ENCODE measurements around the gene CDC42EP3.

Gene CDC42EP3

GRCh38 chr2:37656512-37657423 is 14.7 kb downstream of the CDC42EP3 start:
- peak; percentile 24 for DNase-seq (ENCODE audit: low spot score)

- DNase-seq (ENCODE audit: low spot score) = peak; percentile 87
These were observed 16.3 kb downstream of the CDC42EP3 start for GRCh38 chr2:37654932-37655841.

- no peak for DNase-seq (ENCODE audit: low spot score)
These were observed 17.0 kb downstream of the CDC42EP3 start for GRCh38 chr2:37654419-37654818.

DNA sequence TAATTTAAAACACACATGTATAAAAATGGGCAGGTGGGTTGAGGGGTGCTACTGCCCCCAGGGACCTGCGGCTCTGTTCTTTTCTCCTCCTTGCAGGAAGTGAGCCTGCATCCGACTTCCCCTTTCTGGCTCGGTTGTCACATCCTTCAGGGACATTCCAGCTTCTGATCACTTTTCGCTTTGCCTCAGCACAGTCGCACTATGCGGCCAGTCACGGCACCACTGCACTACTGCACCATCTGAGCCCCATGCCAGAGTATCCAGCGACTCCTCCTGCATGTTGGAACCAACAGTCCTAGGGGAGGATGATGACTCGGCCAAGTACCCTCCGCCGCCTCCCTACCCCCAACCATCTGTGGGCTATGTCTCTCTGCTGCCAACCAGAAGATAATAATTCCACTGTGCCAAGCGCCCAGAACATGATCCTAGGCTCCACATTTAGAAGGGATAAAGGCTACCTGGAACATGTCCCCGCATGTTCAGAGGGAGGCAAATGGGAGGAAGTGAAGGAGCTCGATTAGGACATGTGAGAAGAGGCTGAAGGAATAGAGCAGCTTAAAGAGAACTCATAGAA is 17.6 kb downstream of the CDC42EP3 start:
- DNase-seq (ENCODE audit: low spot score) = peak; percentile 71

DNA sequence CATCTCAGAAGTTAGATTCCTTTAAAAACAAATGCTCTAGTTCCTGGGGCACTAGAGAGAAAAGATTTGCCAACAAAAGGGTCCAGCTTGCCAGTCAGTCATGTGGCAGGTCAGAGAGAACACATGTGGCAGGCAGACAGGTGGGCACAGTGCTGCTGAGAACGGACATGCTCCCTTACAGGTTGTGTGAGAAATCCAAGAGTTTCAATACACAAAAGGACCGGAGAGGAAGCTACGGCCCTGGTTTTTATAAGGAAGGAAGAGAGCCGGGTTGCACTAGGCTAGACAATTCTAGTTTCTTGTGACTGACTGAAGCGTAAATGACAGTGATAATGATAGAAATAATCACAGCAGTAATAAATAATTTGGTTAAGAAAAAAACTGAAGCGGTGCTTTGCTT is 18.3 kb downstream of the CDC42EP3 start:
- peak; percentile 44 for DNase-seq (ENCODE audit: low spot score)

DNA sequence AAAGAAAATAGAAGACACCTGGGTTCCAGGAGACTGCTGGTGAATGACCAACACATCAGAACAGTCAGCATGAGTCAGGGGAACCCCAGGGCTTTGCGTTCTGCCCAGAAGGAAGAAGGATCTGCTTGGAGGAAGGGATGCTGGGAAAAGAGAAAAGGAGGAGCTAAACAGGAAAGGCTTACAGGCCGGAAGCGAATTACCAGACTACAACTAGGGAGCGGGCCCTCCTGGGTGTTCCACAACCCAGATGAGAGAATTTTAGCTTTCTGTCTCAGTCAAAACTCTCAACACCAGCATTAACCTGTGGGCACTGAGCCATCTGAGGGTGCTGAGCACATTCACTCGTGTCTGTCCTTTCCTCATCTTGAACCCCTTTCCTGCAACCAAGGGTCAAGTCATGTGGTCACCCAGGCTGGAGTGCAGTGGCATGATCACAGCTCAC is 19.2 kb downstream of the CDC42EP3 start:
- no peak for DNase-seq (ENCODE audit: low spot score)

DNA sequence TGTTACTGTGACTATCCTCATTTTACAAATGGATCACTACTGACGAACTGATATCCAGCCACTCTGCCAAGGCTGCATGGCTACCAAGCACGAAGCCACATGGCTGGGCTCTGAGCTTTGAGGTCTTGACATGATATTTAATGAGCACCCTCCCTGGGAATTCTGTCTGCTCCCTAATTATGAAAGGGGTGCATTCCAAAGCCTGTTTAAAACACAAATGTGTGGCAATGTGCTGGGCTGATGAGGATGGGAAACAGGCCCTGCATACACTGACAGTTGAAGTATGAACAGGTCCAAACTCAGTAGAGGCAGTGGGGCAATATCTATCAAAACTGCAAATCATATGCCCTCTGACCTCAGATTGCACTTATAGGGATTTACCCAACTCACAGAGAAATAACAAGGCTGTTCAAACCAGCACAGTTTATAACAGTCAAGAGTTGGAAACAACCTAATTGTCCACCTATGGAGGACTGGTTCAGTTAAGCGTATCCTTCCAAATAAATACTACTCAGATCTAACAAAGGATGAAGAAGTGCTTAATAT is 20.8 kb downstream of the CDC42EP3 start:
- no peak for DNase-seq (ENCODE audit: low spot score)

GRCh38 chr2:37649518-37649917 is 21.9 kb downstream of the CDC42EP3 start:
- DNase-seq (ENCODE audit: low spot score) = no peak

- no peak for DNase-seq (ENCODE audit: low spot score)
These were observed 23.0 kb downstream of the CDC42EP3 start for GRCh38 chr2:37648331-37649011.

DNA sequence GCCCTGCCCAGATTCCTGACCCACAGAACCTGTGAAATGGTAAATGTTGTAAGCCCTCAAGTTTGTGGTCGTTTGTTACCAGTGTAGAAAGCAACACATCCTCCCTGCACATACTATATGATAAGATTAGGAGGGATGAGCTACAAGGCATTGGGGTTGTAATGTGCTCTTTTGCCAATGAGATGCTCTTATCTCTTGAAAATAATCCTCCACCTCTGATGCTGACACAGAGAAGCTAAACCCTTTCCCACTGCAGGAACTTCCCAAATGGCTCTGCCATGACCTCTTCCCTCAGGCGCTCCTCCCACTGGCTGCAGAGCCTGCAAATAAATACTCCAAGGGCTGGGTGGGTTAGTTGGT is 23.5 kb downstream of the CDC42EP3 start:
- no peak for DNase-seq (ENCODE audit: low spot score)

GRCh38 chr2:37645836-37646235 is 25.6 kb downstream of the CDC42EP3 start:
- DNase-seq (ENCODE audit: low spot score) = no peak

- no peak for DNase-seq (ENCODE audit: low spot score)
These were observed 26.1 kb downstream of the CDC42EP3 start for GRCh38 chr2:37645362-37645761.

GRCh38 chr2:37644191-37644590 is 27.3 kb downstream of the CDC42EP3 start:
- no peak for DNase-seq (ENCODE audit: low spot score)

- DNase-seq (ENCODE audit: low spot score) = no peak
These were observed 27.7 kb downstream of the CDC42EP3 start for GRCh38 chr2:37643730-37644078.

DNA sequence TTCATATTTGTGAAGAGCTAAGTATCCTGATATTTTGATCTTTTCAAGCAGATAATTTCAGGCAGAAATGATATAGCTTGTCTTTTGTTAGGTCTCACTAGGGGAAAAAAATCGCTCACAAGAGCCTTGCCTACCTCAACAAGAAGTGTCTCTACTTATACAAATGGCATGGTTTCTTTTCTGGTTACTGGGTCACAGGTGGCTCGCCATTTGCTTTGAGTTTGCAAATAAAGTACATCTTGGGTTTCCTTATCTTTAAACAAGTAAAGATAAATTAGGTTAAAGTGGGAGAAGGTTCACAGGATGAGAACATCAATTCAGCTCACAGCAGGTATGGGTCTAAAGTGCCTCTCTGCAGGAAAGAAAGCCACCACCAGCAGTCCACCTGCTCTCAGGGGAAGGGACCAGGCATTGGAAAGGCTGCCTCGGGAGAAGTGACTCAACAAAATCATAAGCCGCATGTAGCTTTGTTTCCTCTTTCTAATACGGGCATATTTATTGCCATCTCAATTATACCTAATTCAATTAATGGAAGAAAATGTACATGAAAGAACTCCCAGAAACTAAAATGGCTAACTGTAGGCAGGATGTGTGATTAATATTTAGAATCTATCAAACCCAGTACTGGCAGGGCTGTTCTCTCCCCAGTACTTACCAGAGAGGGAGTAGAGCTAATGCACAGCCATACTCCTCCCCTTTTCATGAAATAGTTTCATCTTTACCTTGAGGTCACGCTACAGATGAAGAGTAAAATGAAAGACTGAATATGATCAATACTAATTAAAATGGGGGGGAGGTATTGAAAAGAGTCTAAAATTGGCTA is 28.3 kb downstream of the CDC42EP3 start:
- DNase-seq (ENCODE audit: low spot score) = no peak

DNA sequence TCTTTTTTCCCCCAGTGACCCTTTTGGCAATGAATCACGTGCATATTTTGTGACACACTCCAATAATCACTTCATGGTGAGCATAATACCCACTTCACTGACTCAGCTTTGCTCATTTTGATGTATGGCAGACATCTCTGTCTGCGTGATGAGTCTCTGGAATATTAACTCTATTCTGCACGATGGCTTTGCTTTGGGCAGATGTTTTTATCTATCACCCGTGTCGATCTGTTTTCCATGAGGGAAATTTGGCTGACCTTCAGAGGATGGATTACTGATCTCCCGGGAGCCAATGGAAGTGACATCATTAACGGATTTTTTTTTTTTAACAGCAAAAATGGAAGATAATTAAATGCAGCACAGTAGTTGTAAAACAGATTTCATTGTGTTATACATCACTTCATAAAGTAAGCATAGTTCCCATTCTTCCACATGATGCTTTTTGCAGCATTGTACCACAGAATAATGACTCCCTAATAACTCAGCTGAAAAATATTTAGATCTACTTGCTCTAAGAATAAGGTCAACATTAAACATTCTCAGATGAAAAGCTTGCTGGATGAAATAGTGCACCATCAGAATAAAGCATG is 29.8 kb downstream of the CDC42EP3 start:
- DNase-seq (ENCODE audit: low spot score) = no peak

DNA sequence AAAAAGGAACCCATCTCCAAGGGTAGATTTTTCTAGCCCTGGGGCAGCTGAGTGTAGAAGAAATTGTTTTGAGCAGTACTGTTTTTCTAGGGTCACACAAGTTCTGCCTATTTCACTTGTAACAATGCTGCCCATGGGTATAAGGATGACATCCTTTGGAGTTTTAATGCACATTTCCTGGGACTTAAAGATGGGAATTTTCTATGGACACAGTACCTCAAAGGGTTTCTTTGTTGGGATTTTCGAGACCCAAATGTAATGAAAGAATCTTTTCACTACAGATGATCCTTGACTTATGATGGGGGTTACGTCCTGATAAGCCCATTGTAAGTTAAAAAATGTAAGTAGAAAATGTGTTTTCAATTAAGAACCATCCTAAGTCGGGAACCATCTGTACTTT is 31.8 kb downstream of the CDC42EP3 start:
- no peak for DNase-seq (ENCODE audit: low spot score)

DNA sequence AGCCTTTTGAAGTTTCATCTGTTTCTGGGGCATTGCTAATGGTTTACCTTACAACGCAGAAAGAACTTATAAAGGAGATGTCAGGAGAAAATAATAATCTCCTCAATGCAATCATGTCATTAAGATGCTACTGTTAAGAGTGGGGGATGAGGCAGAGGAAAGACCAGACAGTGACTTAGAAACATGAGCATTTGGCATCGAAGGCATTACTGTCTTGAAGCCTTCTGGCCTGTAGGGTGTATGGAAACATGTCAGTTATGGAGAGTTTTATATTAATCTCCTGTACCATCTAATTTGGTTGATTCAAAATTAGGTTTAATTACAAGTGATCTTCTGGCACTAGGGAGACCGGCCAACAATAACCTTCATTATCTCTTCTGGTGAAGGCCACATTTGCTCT is 32.5 kb downstream of the CDC42EP3 start:
- no peak for DNase-seq (ENCODE audit: low spot score)

DNA sequence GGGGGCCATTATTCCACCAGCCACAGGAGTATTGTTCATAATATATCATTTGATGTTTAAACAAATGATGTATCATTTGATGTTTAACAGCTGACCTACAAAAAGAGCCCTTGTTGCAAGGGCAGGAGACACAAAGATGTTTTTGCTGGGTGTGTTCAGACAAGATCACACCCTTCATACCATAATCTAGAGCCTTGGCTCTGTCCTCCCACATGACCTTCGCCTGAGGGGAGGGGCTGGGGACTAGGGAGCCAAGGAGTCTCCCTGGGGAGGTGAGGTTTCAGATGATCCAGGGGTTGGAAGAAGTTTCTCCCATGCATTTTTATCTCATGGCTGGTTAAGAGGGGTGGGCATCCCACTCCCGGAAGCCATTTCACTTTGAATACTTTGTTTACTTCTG is 33.5 kb downstream of the CDC42EP3 start:
- no peak for DNase-seq (ENCODE audit: low spot score)

GRCh38 chr2:37637190-37637860 is 34.1 kb downstream of the CDC42EP3 start:
- DNase-seq (ENCODE audit: low spot score) = no peak

Measured in NAMALWA (cell line).